ENCODE results near the gene MT1A. TPM values are rescaled to one million over a fixed set of nuclear protein-coding genes. Genes with fewer than 3 reads are reported as not detected.

The MT1A gene
- total RNA-seq, 1 experiment from 2014 or later, result not detected

DNA sequence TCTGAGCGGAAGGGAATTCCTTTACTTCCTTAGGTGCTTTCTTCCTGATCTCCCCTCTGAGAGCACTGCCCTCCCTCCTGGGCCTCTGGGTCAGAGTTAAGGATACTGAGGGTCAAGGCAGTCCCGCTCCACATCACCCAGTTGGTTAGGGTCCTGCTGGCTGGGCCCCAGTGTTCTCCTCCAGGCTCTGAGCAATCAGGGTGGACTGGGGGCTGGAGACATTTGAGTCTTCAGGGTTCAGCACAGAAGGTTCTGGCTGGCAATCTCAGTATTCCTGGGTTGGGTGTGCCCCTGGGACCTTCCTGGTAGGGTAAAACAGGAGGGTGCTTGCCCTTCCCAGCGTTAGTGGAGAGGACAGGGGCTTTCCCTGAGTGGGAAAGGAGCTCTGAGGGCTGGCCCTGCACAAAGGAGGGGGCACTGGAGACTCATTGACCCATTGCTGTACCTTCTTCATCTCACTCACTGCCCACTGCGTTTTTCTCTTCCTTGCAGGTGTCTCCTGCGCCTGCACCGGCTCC is 5.6 kb upstream of the MT1A start:
- TF ChIP-seq ZNF274 (IDR thresholded peaks at IDR 0.05; ENCODE audit: low read depth, low read length) (no peak), ELF1 (IDR thresholded peaks at IDR 0.05; ENCODE audit: borderline replicate concordance, low read depth) (no peak), EZH2 (IDR thresholded peaks at IDR 0.05) (no peak), POLR2AphosphoS5 (IDR thresholded peaks at IDR 0.05; ENCODE audit: low read depth, low read length) (no peak), FOSL1 (IDR thresholded peaks at IDR 0.05; ENCODE audit: low read depth) (no peak), EGR1 (IDR thresholded peaks at IDR 0.05; ENCODE audit: low read depth) (no peak), ZFX (IDR thresholded peaks at IDR 0.05) (no peak), SP1 (IDR thresholded peaks at IDR 0.05; ENCODE audit: low read depth) (no peak), SRF (IDR thresholded peaks at IDR 0.05; ENCODE audit: low read depth) (no peak), JUND (IDR thresholded peaks at IDR 0.05) (no peak), EZH2phosphoT487 (IDR thresholded peaks at IDR 0.05; ENCODE audit: borderline replicate concordance) (no peak), YY1 (IDR thresholded peaks at IDR 0.05; ENCODE audit: extremely low read depth, insufficient replicate concordance, low read depth, low read length) (no peak)
- TF ChIP-seq, protein P1, sequence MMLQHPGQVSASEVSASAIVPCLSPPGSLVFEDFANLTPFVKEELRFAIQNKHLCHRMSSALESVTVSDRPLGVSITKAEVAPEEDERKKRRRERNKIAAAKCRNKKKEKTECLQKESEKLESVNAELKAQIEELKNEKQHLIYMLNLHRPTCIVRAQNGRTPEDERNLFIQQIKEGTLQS (IDR thresholded peaks at IDR 0.05), result no peak
- TF ChIP-seq, protein P2, sequence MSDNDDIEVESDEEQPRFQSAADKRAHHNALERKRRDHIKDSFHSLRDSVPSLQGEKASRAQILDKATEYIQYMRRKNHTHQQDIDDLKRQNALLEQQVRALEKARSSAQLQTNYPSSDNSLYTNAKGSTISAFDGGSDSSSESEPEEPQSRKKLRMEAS (IDR thresholded peaks at IDR 0.05), result no peak
- TF ChIP-seq, protein P3, sequence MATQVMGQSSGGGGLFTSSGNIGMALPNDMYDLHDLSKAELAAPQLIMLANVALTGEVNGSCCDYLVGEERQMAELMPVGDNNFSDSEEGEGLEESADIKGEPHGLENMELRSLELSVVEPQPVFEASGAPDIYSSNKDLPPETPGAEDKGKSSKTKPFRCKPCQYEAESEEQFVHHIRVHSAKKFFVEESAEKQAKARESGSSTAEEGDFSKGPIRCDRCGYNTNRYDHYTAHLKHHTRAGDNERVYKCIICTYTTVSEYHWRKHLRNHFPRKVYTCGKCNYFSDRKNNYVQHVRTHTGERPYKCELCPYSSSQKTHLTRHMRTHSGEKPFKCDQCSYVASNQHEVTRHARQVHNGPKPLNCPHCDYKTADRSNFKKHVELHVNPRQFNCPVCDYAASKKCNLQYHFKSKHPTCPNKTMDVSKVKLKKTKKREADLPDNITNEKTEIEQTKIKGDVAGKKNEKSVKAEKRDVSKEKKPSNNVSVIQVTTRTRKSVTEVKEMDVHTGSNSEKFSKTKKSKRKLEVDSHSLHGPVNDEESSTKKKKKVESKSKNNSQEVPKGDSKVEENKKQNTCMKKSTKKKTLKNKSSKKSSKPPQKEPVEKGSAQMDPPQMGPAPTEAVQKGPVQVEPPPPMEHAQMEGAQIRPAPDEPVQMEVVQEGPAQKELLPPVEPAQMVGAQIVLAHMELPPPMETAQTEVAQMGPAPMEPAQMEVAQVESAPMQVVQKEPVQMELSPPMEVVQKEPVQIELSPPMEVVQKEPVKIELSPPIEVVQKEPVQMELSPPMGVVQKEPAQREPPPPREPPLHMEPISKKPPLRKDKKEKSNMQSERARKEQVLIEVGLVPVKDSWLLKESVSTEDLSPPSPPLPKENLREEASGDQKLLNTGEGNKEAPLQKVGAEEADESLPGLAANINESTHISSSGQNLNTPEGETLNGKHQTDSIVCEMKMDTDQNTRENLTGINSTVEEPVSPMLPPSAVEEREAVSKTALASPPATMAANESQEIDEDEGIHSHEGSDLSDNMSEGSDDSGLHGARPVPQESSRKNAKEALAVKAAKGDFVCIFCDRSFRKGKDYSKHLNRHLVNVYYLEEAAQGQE (IDR thresholded peaks at IDR 0.05; ENCODE audit: low read depth), result no peak
- TF ChIP-seq, protein P4, sequence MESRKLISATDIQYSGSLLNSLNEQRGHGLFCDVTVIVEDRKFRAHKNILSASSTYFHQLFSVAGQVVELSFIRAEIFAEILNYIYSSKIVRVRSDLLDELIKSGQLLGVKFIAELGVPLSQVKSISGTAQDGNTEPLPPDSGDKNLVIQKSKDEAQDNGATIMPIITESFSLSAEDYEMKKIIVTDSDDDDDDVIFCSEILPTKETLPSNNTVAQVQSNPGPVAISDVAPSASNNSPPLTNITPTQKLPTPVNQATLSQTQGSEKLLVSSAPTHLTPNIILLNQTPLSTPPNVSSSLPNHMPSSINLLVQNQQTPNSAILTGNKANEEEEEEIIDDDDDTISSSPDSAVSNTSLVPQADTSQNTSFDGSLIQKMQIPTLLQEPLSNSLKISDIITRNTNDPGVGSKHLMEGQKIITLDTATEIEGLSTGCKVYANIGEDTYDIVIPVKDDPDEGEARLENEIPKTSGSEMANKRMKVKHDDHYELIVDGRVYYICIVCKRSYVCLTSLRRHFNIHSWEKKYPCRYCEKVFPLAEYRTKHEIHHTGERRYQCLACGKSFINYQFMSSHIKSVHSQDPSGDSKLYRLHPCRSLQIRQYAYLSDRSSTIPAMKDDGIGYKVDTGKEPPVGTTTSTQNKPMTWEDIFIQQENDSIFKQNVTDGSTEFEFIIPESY (IDR thresholded peaks at IDR 0.05; ENCODE audit: extremely low read depth, insufficient replicate concordance, low read length), result no peak
- Histone ChIP-seq H3K79me2 (ENCODE audit: insufficient read depth, low read length) (no peaks in the 10 kb centered on the region), H3K27ac (ENCODE audit: low read depth, low read length) (no peak overlapping the region), H3K4me1 (ENCODE audit: control insufficient read depth in 1 of 2, insufficient read depth in 2 of 2, low read length in 2 of 2) (peaks cover 3 to 19% of the 10 kb centered on the region in 2 experiments; a peak in 3 of 4 replicates), H2AFZ (ENCODE audit: low read depth, low read length, poor library complexity, severe bottlenecking) (no peak overlapping the region), H4K20me1 (ENCODE audit: insufficient read depth) (no peaks in the 10 kb centered on the region), H3K27me3 (ENCODE audit: insufficient read depth, low read length) (no peaks in the 10 kb centered on the region), H3K9me3 (ENCODE audit: control insufficient read depth in 1 of 2, insufficient read depth in 1 of 2, low read depth in 1 of 2, low read length in 2 of 2) (no peaks in the 10 kb centered on the region), H3K36me3 (ENCODE audit: control insufficient read depth in 1 of 2, insufficient read depth in 2 of 2, low read length in 2 of 2) (no peaks in the 10 kb centered on the region), H3K4me3 (replicated peaks in 1 of 2; ENCODE audit: low read depth in 1 of 2, low read length in 2 of 2) (no peak overlapping the region), H3K4me2 (ENCODE audit: low read length) (no peak overlapping the region), H3K9ac (ENCODE audit: low read length) (no peak overlapping the region), H3K9me2 (ENCODE audit: insufficient read depth) (no peaks in the 10 kb centered on the region)
- DNase-seq (ENCODE audit: low read depth, low spot score), result no peak
- no TSS peak for BruUV-seq (replicated peaks)
- no peak for ATAC-seq
- RAD21 ChIA-PET (ENCODE audit: low non-redundant PET in 1 of 2, low total read pairs in 2 of 2, uncharacterized antibody in 2 of 2, unreplicated experiment in 2 of 2), result no interaction called here
- CTCF ChIA-PET, result no interaction called here
- intact Hi-C loops (cut with micrococcal nuclease), result no loop called here
- POLR2A ChIA-PET, result interaction anchor here (1.0 kb wide), 1 partner anchor 7 kb away, joined by 3 read pairs; the partner anchor contains the start of gene MT1E

Data from HCT116 (cell line).